Glutamatergic neuron (in vitro differentiated cells): ENCODE results near the gene USO1. TPM values are rescaled to one million over a fixed set of nuclear protein-coding genes. Genes with fewer than 3 reads are reported as not detected.

Experiments used
- DNase-seq: peaks from one replicate; pipeline ENCODE4 v3.0.0; 2022
- H3K27ac Mint-ChIP-seq: one replicate; pipeline ENCODE4 v1.8.0; 2020; ENCODE audit warnings: mild to moderate bottlenecking, mixed read lengths, inconsistent platforms; ENCODE audit not compliant: unreplicated experiment
- H3K27me3 Mint-ChIP-seq: one replicate; pipeline ENCODE4 v1.8.0; 2020; ENCODE audit warnings: mild to moderate bottlenecking, moderate library complexity, mixed read lengths, inconsistent platforms; ENCODE audit not compliant: unreplicated experiment
- H3K36me3 Mint-ChIP-seq: one replicate; pipeline ENCODE4 v1.8.0; 2020; ENCODE audit warnings: mild to moderate bottlenecking, mixed read lengths, inconsistent platforms; ENCODE audit not compliant: unreplicated experiment
- H3K4me1 Mint-ChIP-seq: one replicate; pipeline ENCODE4 v1.8.0; 2020; ENCODE audit warnings: mild to moderate bottlenecking, low read depth, mixed read lengths, inconsistent platforms; ENCODE audit not compliant: unreplicated experiment
- H3K4me3 Mint-ChIP-seq: one replicate; pipeline ENCODE4 v1.8.0; 2020; ENCODE audit warnings: mild to moderate bottlenecking, mixed read lengths, inconsistent platforms; ENCODE audit not compliant: unreplicated experiment
- H3K9me3 Mint-ChIP-seq: one replicate; pipeline ENCODE4 v1.8.0; 2020; ENCODE audit warnings: mild to moderate bottlenecking, moderate library complexity, mixed read lengths, inconsistent platforms; ENCODE audit not compliant: unreplicated experiment
- total RNA-seq: library from RNA; stranded (reverse); fragmentation: NEBNext Ultra II Directional; extraction: Animal tissue kit (Norgen Biotek cat#: 25700); gene quantifications from one replicate; pipeline ENCODE4 v1.2.1, GENCODE V29; 2021; ENCODE audit not compliant: unreplicated experiment
- TF ChIP-seq, protein P1 (sequence below): fragments of 200-600 bp; sonication (generic); IDR thresholded peaks from one replicate; pipeline ENCODE4 v1.5.0; 2021; ENCODE audit not compliant: partially characterized antibody, unreplicated experiment

USO1 gene
- total RNA-seq, 1 donor from 2014 or later: 32.5 TPM

DNA sequence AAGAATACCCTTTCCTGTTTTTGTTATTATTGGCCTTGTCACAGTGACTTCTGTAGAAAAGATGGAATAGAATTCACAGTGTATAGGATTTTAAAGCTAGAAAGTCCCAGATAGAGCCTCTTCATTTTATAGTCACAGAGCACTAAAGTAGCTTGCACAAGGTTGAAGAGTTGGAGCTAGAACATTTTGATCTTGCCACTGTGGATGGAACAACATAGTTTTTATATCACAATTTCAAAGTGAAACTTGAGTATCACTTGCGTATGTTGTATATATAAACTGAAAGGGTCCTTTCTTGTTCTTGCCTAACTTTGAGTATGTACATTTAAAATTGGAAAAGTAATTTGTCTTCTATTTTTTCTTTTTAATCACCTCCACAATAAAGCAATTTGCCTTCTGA, 2.7 kb downstream of the USO1 start:
- no peak for DNase-seq
- TF ChIP-seq, protein P1, sequence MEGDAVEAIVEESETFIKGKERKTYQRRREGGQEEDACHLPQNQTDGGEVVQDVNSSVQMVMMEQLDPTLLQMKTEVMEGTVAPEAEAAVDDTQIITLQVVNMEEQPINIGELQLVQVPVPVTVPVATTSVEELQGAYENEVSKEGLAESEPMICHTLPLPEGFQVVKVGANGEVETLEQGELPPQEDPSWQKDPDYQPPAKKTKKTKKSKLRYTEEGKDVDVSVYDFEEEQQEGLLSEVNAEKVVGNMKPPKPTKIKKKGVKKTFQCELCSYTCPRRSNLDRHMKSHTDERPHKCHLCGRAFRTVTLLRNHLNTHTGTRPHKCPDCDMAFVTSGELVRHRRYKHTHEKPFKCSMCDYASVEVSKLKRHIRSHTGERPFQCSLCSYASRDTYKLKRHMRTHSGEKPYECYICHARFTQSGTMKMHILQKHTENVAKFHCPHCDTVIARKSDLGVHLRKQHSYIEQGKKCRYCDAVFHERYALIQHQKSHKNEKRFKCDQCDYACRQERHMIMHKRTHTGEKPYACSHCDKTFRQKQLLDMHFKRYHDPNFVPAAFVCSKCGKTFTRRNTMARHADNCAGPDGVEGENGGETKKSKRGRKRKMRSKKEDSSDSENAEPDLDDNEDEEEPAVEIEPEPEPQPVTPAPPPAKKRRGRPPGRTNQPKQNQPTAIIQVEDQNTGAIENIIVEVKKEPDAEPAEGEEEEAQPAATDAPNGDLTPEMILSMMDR: no peak
- no peaks in the 10 kb centered on the region for H3K36me3 Mint-ChIP-seq
- H3K4me1 Mint-ChIP-seq: peaks cover 14% of the 10 kb centered on the region
- peaks cover 6% of the 10 kb centered on the region for H3K27me3 Mint-ChIP-seq
- peaks cover 7% of the 10 kb centered on the region for H3K9me3 Mint-ChIP-seq
- H3K27ac Mint-ChIP-seq: no peak overlapping the region
- no peak overlapping the region for H3K4me3 Mint-ChIP-seq

DNA sequence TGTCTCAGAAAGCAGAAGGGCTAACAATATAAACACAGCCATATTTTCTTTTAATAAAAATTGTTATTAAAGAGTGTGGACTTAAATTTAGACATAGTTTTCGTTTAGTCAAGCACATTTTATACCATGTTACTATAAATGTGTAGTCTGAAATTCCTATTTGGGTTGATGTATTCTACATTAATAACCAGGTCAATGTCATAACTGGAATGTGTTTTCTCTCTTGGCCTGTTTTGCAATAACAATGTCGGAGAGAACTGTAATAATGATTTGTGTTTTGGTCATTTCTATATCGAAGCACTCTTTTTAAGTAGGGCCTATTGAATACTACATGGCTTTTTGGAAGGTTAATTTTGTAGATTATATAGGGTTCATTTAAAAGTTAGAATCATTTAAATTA, 5.5 kb downstream of the USO1 start:
- H3K9me3 Mint-ChIP-seq: peaks cover 4% of the 10 kb centered on the region
- H3K36me3 Mint-ChIP-seq: peaks cover 4% of the 10 kb centered on the region
- TF ChIP-seq, protein P1: no peak
- DNase-seq: no peak
- H3K4me3 Mint-ChIP-seq: no peak overlapping the region
- H3K4me1 Mint-ChIP-seq: peaks cover 9% of the 10 kb centered on the region
- H3K27me3 Mint-ChIP-seq: no peaks in the 10 kb centered on the region
- no peak overlapping the region for H3K27ac Mint-ChIP-seq

DNA sequence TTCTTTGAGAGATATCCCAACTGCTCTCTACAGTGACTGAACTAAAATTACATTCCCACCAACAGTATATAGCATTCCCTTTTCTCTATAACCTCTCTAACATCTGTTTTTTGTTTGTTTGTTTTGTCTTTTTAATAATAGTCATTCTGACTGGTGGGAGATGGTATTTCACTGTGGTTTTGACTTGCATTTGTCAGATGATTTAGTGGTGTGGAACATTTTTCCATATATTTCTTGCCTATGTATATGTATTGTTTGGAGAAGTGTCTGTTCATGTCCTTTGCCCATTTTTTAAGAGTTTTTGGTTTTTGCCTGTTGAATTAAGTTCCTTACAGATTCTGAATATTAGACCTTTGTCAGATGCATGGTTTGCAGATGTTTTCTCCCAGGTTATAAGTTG, 9.0 kb downstream of the USO1 start:
- Mint-ChIP-seq H3K4me1 (no peaks in the 10 kb centered on the region), H3K4me3 (no peak overlapping the region), H3K27me3 (no peaks in the 10 kb centered on the region), H3K36me3 (peaks cover 4% of the 10 kb centered on the region), H3K27ac (no peak overlapping the region), H3K9me3 (no peaks in the 10 kb centered on the region)
- TF ChIP-seq, protein P1: no peak
- no peak for DNase-seq

DNA sequence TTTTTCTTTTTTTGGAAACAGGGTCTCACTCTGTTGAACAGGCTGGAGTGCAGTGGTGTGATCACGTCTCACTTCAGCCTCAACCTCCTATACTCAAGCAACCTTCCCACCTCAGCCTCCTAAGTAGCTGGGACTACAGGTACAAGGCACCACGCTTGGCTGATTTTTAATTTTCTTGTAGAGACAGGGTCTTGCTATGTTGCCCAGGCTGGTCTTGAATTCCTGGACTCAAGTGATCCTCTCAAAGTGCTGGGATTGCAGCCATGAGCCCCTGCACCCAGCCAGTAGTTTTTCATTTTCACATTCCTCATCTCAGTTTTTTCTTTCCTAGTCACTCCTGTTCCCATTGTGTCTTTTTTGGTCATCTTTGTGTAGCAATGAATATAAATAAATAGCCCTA, 11.1 kb downstream of the USO1 start:
- peaks cover 4% of the 10 kb centered on the region for H3K36me3 Mint-ChIP-seq
- H3K4me3 Mint-ChIP-seq: no peak overlapping the region
- H3K4me1 Mint-ChIP-seq: no peaks in the 10 kb centered on the region
- TF ChIP-seq, protein P1: no peak
- no peaks in the 10 kb centered on the region for H3K27me3 Mint-ChIP-seq
- no peak for DNase-seq
- no peak overlapping the region for H3K27ac Mint-ChIP-seq
- H3K9me3 Mint-ChIP-seq: no peaks in the 10 kb centered on the region

DNA sequence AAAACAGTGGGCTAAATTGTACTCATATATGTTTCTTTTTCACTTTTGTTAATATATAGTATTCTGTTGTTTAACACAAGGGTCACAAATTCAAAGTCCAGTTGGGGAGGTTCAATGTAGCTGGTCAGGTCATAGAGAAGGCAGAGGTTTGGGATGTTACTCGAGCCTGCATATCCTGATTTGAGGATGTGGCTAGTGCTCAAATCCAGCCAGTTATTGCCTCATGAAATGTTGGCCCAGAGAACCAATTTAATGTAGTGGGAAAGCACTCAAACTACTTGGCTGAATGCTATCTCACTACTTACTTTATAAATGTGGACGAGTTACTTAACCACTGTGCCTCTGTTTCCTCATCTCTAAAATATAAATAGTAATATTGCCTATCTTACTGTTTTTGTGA, 12.5 kb downstream of the USO1 start:
- H3K4me3 Mint-ChIP-seq: no peak overlapping the region
- H3K36me3 Mint-ChIP-seq: peaks cover 4% of the 10 kb centered on the region
- no peaks in the 10 kb centered on the region for H3K9me3 Mint-ChIP-seq
- TF ChIP-seq, protein P1: no peak
- no peak for DNase-seq
- H3K27ac Mint-ChIP-seq: no peak overlapping the region
- no peaks in the 10 kb centered on the region for H3K4me1 Mint-ChIP-seq
- H3K27me3 Mint-ChIP-seq: no peaks in the 10 kb centered on the region
